Stimulated activated CD8-positive, alpha-beta memory T cell treated with anti-CD3 and anti-CD28 coated beads, Interleukin-12 subunit alpha, Interleukin-12 subunit beta, amount 100 ng/mL, for 4 hours (primary cell): ENCODE measurements around the gene SERINC5.
"Not testable (repeated sequence)": the region's sequence is repeated elsewhere in the genome, so short reads cannot be mapped to it uniquely, and the experiment has no call there.

Experiments
- DNase-seq: peaks from one replicate; pipeline ENCODE4 v3.0.0-alpha.2; 2020; ENCODE audit warnings: low read depth

Gene SERINC5

DNA sequence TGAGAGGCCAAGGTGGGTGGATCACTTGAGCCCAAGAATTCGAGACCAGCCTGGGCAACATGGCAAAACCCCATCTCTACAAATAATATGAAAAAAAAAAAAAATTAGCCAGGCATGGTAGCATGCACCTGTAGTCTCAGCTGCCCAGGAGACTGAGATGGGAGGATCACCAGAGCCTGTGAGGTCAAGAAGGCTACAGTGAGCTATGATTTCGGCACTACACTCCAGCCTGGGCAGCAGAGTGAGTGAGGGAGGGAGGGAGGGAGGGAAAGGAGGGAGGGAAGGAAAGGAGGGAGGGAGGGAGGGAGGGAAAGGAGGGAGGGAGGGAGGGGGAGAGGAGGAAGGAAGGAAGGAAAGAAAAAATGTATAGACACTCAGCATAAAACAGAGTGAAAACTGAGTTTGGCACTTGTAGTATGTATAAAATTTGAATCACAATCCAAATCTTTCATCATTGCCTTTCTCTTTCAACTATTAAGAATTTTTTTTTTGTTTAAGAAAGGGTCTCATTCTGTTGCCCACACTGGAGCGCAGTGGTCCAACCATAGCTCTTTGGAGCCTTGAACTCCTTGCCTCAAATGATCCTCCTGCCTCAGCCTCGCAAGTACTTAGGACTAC lies 27.8 kb downstream of the SERINC5 start:
- DNase-seq: no peak

DNA sequence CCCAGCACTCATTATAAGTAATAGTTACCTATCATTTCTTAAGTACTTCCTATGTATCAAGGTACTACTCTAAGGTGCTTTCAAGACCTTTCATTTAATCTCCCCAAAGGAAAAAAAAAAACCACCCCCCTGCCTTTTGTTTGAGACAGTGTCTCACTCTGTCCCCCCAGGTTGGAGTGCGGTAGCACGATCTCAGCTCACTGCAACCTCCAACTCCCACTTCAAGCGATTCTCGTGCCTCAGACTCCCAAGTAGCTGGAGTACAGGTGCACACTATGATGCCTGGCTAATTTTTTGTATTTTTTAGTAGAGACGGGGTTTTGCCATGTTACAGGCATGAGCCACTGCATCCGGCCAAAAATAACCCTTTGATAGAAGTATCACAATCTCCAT lies 29.9 kb downstream of the SERINC5 start:
- no peak for DNase-seq

DNA sequence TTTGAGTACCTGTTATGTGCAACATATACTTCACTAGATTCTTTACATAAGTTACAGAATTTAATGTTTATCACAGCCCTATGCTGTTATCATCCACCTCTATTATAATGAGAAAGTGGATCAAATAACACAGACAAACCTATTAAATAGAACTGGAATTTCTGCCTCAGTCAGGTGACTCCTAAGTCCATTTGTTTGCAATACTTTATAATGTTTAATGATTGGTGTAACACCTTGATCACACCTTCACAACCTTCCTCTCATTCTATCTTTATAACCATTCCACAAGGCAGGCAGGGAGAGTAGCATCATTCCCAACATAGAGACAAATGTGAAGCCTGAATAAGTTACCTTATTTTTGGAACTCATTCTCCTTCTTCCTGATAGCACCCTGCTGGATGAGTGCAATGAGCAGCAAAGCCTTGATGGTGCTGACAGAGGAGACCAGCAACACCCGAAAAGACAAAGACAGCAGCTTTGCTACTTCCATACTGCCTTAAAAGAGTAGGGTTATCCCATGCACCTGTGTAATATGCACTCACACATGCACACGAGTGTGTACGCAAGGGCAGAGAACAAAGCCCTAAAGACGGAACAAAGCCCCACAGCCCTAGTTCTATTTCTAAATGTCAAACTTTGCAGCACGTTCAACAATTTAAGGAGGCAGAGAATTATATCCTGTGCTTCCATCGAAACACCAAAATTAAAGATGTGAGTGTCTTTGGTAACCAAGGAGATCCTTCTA lies 30.5 kb downstream of the SERINC5 start:
- no peak for DNase-seq

DNA sequence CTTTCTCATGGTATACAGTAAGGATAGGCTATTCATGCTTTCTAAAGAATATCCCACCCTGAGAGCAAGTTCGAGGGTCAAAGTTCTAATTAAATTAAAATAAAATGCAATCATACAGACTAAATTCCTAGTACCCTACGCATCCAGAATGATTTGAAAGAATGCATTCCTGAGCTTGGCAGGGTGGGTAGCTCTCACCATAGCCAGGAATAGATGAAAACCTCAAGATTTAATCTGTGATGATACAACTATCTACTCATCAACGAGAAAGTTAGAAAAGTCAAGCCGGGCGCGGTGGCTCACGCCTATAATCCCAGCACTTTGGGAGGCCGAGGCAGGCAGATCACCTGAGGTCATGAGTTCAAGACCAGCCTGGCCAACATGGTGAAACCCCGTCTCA lies 32.3 kb downstream of the SERINC5 start:
- DNase-seq: no peak

DNA sequence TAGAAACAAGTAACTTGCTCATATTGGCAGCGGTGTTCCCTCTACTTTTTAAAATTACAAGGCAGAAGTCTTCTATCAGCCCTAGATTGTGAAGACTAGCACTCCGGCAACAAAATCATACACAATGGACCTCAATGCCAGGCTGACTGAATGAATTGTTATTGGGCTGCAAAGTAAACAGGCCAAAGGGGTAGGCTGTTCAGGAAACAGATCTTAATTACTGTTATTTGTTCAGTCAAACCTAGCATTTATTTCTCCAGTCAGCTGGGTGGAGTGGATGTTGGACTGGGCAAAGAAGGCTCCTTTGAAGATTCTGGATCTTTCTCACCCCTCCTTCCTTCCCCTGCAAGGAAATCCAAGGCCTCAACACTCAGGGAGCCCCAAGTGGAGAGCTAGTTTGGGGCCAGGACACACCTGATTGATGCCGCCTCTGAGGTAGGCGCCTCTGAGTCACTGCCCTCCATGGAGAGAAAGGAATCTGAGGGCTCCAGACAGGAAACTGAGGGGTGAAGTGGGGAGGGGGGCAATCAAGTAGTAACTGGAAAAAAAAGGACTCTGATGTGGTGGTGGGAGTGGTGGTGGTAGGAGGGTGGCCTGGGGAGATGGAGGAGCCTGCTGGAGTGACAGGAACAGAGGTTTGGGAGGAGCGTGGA lies 35.5 kb downstream of the SERINC5 start:
- DNase-seq: no peak

DNA sequence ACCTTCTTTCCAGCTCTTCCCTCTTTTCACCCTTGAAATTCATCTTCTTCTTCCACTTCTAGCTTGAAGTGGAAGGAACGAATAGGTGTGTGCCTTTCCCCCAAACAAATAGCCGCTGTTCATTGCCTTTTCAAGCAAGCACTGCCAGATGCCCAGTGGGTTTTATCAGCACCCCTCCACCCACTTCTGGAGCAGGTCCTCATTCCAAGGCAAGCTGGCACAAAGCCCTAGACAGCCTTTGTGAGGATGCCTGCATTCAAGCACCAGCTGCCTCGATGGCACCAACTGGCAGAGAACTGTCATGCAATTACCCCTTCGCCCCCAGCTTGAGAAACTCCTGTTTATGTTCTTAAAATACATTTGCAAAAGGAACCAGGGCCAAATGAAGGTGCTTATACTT lies 36.5 kb downstream of the SERINC5 start:
- DNase-seq: no peak

DNA sequence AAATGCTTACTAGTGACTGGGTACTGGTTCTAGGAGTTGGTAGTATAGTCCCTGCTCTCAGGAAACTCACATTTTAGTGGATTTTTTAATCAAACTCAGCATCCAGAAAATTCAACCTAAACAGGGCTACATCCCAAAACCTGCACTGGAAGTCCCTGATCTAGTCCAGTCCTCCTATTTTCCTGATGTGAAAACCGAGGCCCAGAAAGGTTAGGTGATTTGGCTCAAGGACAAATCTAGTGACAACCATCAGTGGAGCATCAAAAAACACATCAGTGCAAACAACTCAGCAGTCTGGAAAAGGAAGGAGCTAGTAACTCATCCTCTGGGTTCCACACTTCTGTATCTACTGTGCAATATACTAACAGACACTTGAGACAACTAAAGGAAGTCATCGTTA lies 38.2 kb downstream of the SERINC5 start:
- DNase-seq: no peak

DNA sequence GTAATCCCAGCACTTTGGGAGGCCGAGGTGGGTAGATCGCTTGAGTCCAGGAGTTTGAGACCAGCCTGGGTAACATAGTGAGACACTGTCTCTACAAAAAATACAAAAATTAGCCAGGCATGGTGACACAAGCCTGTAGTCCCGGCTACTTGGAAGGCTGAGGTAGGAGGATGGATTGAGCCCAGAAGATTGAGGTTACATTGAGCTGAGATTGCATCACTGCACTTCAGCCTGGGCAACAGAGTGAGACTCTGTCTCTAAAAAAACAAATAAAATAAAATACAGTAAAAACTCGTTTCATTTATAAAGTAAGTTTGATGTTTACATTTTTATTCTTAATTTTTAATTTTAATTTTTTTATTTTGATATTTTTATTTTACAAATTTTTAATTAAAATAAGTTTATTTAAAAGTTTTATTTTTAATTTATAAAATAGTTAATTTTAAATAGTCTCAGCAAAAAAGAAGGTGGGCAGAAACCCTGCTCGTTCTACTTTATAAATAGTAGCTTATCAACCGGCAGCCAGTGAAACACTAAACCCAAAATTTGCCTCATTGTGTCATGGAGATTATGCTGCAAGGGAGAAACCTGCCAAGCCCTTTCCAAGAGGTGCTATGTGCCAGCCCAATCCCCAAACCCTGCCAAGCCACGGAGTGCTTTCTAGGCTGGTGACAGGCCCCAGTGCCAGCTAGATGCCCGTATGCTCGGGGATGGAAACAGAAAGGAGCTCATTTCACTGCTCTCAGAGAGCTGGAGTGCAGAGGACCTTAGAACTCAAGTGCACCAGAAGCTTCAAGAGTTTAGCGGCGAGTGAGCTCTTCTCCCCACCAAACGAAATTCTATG lies 38.9 kb downstream of the SERINC5 start:
- no peak for DNase-seq

DNA sequence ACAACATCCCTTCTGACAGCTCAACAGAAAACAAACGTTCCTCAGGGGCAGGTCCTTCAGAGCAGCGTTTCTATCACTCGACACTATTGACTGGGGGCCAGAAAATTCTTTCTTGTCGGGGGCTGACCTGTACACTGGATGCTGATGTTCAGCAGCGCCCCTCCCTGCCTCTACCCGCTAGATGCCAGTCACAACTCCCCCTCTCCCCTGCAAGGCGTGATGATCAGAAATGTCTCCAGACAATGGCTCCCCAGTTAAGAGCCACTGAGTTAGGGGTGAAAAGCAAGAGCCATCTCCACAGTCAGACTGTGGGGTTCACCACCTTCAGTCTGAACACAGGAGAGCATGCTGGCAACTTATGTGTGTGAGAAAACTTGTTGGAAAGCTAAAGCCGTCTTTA lies 39.8 kb downstream of the SERINC5 start:
- DNase-seq: no peak

DNA sequence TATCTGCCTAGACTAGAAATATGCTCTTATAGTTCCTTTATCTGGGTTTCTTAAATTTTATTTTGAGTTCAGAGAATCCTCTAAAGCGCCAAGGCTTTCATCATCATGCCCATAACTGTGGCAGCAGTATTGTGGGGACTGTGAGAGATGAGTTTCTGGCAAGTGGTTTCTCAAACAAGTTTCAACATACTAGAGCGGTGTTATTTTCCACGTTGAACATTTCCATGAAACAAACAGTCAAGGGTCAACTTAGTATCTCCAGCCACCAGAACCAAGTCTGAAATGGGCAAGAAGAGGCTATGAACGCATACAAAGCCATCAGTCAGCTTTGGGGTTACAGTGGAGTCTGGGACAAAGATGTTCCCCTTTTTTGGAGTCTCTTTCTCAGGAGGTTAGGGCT lies 40.3 kb downstream of the SERINC5 start:
- DNase-seq: no peak

DNA sequence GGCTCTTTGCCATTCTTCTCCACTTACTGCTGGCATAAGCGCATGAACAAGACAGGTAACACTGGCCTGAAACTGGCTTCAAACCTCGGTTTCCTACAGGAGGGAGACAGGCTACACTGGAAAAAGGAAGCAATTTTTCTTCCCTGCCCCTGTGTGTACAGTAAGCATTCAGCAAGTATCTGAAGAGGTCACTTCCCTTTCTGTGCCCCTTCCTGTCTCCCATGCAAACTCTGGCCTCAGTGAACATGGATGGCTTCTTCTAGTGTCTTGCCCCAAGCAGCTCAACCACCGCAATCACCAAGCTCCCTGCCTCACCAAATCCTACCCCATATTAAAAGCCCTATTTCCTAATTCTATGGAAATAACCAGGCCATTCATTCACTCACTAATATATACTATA lies 42.4 kb downstream of the SERINC5 start:
- no peak for DNase-seq

DNA sequence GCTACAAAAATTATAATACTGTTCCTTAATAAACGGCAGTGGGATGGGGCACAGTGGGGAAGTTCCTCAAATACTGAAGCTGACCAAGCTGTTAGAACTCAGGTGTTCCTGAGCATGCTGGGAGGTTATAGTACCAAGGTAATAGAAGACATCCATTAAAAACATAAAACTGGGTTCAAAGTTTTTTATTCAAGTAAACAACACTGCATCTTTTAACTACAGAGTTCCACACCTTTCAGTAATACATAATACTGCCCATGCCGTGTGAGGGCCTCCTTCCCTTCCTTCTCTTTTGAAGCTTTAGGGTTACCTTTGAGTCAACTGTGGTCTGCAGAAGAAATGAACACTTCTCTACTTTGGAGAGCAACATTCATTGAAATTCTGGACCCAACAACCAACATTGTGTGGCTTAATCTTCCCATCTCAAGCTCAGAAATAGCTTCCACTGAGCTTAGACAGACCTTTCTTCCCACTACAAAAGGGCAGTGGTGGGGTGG lies 43.6 kb downstream of the SERINC5 start:
- DNase-seq: no peak

DNA sequence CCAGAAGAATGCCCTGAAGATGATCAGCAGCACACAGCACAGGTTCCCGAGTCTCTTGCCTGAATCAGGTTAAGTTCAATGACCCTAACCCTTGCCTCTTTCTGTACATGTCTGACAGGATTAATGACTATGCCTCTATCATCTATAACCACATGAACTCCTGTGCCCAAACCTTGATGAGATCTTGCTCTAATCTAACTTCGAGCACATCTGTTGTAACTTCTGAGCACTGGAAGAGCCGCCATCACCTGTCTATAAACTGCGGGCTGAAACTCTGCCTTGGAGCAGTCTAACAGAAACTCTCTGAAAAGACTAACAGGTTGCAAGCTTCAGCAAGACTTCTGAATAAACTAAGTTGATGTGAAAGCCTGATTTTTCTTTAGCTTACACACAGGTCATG lies 44.5 kb downstream of the SERINC5 start:
- no peak for DNase-seq

DNA sequence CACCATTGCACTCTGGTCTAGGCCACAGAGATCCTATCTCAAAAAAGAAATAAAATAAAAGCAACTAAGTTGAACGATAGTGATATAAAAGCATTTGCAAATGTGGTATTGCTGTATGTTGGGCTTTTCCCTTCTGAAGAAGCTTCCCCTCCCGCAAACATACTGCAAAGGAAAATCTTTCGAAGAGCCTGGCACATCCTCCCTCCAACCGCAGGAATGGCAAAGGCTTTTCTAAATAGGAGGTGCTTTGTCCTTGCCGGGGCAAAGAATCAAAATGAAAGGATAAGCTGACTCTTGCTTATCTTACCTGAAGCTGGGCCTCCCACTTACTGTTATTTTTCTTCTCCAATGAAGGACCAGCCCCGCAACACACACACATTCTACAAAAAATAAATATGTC lies 45.8 kb downstream of the SERINC5 start:
- no peak for DNase-seq

DNA sequence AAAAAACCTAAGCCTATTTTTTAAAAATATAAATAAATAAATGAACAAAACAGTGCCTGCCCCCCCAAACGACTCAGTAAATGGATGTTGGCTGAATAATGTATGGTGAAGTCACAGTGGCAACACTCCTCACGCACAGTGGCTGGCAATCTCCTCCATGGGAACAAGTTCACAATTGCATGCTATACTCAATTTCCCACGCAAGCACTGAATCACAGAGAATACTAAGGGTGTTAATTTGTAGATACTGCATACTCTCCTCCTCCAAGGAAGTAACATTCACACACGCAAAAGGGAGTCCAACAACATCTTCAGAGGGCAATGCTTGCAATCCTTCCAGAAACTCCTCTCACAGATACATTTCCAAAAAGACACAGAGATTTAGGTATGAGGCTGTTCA lies 47.5 kb downstream of the SERINC5 start:
- no peak for DNase-seq

DNA sequence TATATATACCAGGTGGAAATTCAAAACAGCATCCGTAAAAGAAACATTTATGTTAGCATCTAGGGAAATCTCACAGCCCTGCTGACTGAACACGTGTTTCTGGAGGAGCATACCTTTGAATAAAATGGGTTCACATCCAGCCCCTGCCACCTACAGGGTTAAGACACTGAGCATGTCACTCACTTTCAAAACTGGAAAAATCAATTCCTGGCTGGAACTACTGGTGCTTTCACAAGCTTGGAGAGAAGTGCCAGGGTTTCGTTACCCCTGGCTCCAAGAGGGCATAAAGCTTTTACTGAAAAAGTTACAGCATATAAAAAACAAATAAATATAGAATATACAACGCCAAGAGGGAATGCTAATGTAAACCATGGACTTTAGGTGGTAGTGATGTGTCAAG lies 48.0 kb downstream of the SERINC5 start:
- no peak for DNase-seq

DNA sequence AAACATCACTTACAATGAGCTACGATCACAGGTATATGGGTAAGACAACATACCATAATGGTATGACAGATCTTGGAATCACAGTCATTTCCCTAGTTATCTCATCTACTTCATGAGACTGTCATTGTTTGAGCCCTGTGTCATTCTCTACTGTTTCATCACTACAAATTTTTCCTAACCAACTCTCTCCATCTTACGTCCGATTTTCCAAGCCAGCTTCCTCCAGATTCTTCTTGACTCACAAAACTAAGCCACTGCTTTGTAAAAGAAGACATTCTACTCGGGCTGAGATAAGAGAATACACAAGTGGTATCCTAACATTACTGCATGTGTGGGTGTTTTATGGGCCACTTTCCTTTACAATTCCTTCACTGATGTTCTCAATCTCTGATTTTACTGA lies 49.6 kb downstream of the SERINC5 start:
- no peak for DNase-seq

DNA sequence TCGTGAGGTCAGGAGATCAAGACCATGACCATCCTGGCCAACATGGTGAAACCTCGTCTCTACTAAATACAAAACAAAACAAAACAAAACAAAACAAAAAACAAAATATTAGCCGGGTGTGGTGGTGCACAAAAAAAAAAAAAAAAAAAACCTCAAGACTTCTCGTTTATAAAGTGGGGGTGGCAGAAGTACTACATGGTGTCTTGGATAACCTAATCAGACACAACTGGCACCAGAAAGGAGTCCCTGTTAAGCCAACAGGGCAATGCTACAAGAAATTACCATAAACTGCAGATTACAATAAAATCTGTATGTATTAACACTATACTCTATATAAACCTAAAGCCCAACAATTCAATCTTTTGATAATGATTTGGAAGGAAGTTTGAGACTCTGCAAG lies 50.0 kb downstream of the SERINC5 start:
- DNase-seq: no peak

DNA sequence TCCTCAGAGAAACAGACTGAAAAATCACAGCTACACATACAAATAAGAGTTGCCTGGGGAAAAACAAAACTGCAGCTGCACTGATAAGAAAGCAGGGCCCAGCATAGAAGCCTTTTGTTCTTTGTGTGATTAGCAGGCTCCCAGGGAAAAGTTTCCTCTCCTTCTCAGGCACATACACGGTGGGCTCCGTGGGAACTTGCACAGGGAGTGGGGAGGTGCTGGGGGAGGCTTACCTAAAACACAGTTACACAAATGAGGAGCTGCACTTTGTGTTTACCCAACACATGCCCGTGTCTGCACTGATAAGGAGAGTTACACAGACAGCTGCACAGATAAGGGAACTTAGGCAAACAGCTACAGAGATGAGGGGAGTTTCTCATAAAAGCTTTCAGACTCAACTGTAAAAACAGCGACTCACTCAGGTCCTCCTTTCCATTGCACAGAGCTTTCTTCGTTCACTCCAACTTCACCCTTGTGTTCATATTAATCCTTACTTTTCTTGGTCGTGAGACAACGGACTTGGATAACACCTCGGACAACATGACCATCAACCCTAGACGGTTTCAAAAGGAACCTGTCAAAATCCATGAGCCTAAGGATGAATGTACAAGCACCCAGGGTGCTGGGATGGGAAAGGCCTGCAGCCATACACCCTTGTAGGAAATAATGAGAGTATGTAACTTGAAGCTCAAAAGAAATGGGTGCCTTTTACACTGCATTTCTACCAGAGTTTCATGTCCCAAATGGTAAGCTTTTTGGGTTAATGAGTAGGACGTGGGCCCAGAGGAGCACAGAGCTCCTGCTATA lies 50.8 kb downstream of the SERINC5 start:
- DNase-seq: no peak

DNA sequence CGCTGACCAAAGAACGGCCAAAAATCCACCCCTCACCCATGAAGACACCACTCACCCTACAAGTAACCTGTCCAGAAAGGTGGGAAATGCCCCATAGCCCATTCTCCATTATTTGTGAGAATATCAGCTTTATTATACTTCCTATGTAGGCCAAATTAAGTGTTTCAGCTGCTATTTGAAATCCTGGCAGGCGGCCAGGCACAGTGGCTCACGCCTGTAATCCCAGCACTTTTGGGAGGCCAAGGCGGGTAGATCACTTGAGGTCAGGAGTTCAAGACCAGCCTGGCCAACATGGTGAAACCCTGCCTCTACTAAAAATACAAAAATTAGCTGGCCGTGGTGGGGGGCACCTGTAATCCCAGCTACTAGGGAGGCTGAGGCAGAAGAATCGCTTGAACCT lies 54.1 kb downstream of the SERINC5 start:
- DNase-seq: not testable (repeated sequence)

DNA sequence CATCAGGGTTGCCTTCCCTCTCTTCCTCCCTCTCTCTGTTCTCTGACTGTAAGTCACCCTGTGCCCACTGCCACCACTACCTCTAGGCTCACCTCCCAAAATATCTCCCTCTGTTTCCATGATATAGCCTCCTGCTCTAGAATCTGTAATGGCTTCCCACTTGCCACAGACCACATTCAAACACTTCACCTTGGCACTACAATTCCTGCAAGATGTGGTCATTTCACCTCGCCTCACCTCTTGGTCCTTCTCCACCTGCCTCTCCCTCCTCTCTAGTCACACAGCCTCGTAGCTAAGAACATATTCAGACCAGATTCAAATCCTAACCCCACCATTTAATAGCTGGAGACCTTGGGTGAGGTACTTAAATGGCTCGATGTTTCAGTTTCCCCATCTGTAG lies 56.9 kb downstream of the SERINC5 start:
- no peak for DNase-seq

DNA sequence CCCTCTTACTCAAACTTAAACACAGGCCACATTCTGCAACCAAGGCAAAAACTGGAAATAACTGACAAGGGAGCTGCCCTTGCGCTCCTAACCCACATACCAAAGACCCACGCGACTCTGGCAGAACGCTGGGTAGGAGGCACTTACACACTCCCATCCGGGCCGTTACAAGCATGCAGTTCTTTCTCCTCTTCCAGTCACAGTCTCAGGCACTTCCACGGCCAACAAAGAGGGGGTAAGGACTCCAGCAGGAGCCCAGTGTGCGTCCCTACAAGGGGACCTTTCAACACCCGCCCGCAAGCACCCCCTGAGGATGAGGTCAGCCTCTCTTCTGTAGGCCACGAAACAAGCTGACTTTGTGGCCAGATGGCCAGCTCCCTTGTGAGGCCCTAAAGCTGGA lies 57.4 kb downstream of the SERINC5 start:
- DNase-seq: no peak
